Vagina (tissue), 2 donors: ENCODE measurements around the gene OR10V1. TPM values are rescaled to one million over a fixed set of nuclear protein-coding genes. Genes with fewer than 3 reads are reported as not detected.

Experiments
- DNase-seq, 2 donors: peaks; one replicate each; pipeline ENCODE4 v3.0.0-alpha.2; 2017; ENCODE audit errors: extremely low spot score in 2 of 2
- H3K27ac ChIP-seq: fragments of 200-600 bp; sonication (generic); one replicate; pipeline ENCODE4 v1.5.1; 2019
- H3K27me3 ChIP-seq: fragments of 200-600 bp; sonication (generic); one replicate; pipeline ENCODE4 v1.5.1; 2019
- H3K36me3 ChIP-seq, 2 donors: fragments of 200-600 bp; sonication (generic); one replicate each; pipeline ENCODE4 v1.5.1; 2017 to 2019
- H3K4me1 ChIP-seq: fragments of 200-600 bp; sonication (generic); one replicate; pipeline ENCODE4 v1.5.1; 2019
- H3K4me3 ChIP-seq, 2 donors: fragments of 200-600 bp; sonication (generic); 1 replicate in 1 of 2; 2 replicates in 1 of 2; pipeline ENCODE4 v1.5.1; 2016 to 2019
- H3K9me3 ChIP-seq: fragments of 200-600 bp; sonication (generic); one replicate; pipeline ENCODE4 v1.5.1; 2019
- CTCF ChIP-seq, 3 experiments: fragments of 450-650 bp in 2 of 3; fragments of 200-600 bp in 1 of 3; sonication (generic) in 1 of 3; IDR thresholded peaks; one replicate each; pipeline ENCODE4 v1.5.1; 2017 to 2019; ENCODE audit warnings: antibody characterized with exemption in 3 of 3, mild to moderate bottlenecking in 2 of 3, moderate library complexity in 2 of 3
- POLR2A ChIP-seq, 2 donors: fragments of 450-650 bp; IDR thresholded peaks; one replicate each; pipeline ENCODE4 v1.6.1; 2017; ENCODE audit warnings: antibody characterized with exemption in 2 of 2, mild to moderate bottlenecking in 2 of 2, moderate library complexity in 2 of 2
- POLR2AphosphoS5 ChIP-seq, 2 donors: sonication (generic); formaldehyde crosslinking; IDR thresholded peaks; one replicate each; pipeline ENCODE4 v1.9.0; 2017; ENCODE audit warnings: antibody characterized with exemption in 2 of 2, mild to moderate bottlenecking in 2 of 2, low read depth in 1 of 2; ENCODE audit not compliant: insufficient read depth in 1 of 2
- intact Hi-C: fragments of 100-400 bp; cut with DNase I; formaldehyde crosslinking; loops from one replicate; pipeline ENCODE4 v1.15.1; 2023
- total RNA-seq: library from RNA; depleted of rRNA; stranded (reverse); fragments of >200 nt; gene quantifications from one replicate; pipeline ENCODE4 v1.2.3, GENCODE V29; 2016

OR10V1 gene
- total RNA-seq, 1 donor from 2014 or later: not detected

- no peaks in the 10 kb centered on the region for H3K27me3 ChIP-seq
- TF ChIP-seq POLR2A (IDR thresholded peaks at IDR 0.05) (no peak), POLR2AphosphoS5 (IDR thresholded peaks at IDR 0.05; ENCODE audit: insufficient read depth in 1 of 2, low read depth in 1 of 2) (no peak), CTCF (IDR thresholded peaks at IDR 0.05) (no peak)
These were observed 34.3 kb downstream of the OR10V1 start for GRCh38 chr11:59679347-59679746.

GRCh38 chr11:59678813-59679165 is 34.9 kb downstream of the OR10V1 start:
- Histone ChIP-seq H3K27me3 (no peaks in the 10 kb centered on the region), H3K4me1 (no peaks in the 10 kb centered on the region), H3K27ac (no peak overlapping the region), H3K9me3 (no peaks in the 10 kb centered on the region), H3K4me3 (no peak overlapping the region), H3K36me3 (no peaks in the 10 kb centered on the region)
- intact Hi-C loops: loop anchor here (10.0 kb wide), 1 partner anchor 126 kb away; no protein-coding TSS in a partner anchor
- DNase-seq: no peak
- TF ChIP-seq POLR2AphosphoS5 (IDR thresholded peaks at IDR 0.05; ENCODE audit: insufficient read depth in 1 of 2, low read depth in 1 of 2) (no peak), POLR2A (IDR thresholded peaks at IDR 0.05) (no peak), CTCF (IDR thresholded peaks at IDR 0.05) (no peak)

More at GRCh38 chr11:59679347-59679746, 34.3 kb downstream of the OR10V1 start:
- DNase-seq: no peak
- H3K27ac ChIP-seq: no peak overlapping the region
- no peaks in the 10 kb centered on the region for H3K9me3 ChIP-seq
- H3K4me3 ChIP-seq: no peak overlapping the region
- intact Hi-C loops: loop anchor here (10.0 kb wide), 1 partner anchor 125 kb away; no protein-coding TSS in a partner anchor
- no peaks in the 10 kb centered on the region for H3K4me1 ChIP-seq
- no peaks in the 10 kb centered on the region for H3K36me3 ChIP-seq

- intact Hi-C loops: loop anchor here (10.0 kb wide), 1 partner anchor 127 kb away; no protein-coding TSS in a partner anchor
- Histone ChIP-seq H3K36me3 (no peaks in the 10 kb centered on the region), H3K27me3 (no peaks in the 10 kb centered on the region), H3K27ac (no peak overlapping the region), H3K4me3 (no peak overlapping the region), H3K4me1 (no peaks in the 10 kb centered on the region), H3K9me3 (no peaks in the 10 kb centered on the region)
- no peak for DNase-seq
- TF ChIP-seq CTCF (IDR thresholded peaks at IDR 0.05): no peak
- no peak for TF ChIP-seq POLR2AphosphoS5 (IDR thresholded peaks at IDR 0.05; ENCODE audit: insufficient read depth in 1 of 2, low read depth in 1 of 2)
- no peak for TF ChIP-seq POLR2A (IDR thresholded peaks at IDR 0.05)
These were observed 35.4 kb downstream of the OR10V1 start for GRCh38 chr11:59678118-59678812.

DNA sequence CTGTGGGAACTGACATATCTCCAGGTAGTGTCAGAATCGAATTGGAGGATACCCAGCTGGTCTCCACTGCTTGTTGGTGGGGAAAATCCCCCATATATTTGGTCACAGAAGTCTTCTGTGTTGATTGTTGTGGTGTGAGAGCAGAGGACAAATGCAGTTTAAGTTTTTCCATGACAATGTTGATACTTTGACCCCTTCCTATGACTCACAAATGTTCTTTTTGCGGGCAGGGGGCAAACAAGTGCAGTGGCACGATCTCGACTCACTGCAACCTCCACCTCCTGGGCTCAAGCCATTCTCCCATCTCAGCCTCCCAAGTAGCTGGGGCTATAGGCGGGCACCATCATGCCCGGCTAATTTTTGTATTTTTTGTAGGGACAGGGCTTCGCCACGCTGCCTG is 37.4 kb downstream of the OR10V1 start:
- TF ChIP-seq CTCF (IDR thresholded peaks at IDR 0.05) (no peak), POLR2AphosphoS5 (IDR thresholded peaks at IDR 0.05; ENCODE audit: insufficient read depth in 1 of 2, low read depth in 1 of 2) (no peak), POLR2A (IDR thresholded peaks at IDR 0.05) (no peak)
- intact Hi-C loops: loop anchor here (10.0 kb wide), 1 partner anchor 129 kb away; no protein-coding TSS in a partner anchor

GRCh38 chr11:59674291-59674690 is 39.4 kb downstream of the OR10V1 start:
- Histone ChIP-seq H3K27ac (no peak overlapping the region), H3K36me3 (no peaks in the 10 kb centered on the region), H3K27me3 (no peaks in the 10 kb centered on the region), H3K4me1 (peaks cover 9% of the 10 kb centered on the region), H3K9me3 (no peaks in the 10 kb centered on the region), H3K4me3 (no peak overlapping the region)
- no peak for TF ChIP-seq CTCF (IDR thresholded peaks at IDR 0.05)
- TF ChIP-seq POLR2AphosphoS5 (IDR thresholded peaks at IDR 0.05; ENCODE audit: insufficient read depth in 1 of 2, low read depth in 1 of 2): no peak
- TF ChIP-seq POLR2A (IDR thresholded peaks at IDR 0.05): no peak
- intact Hi-C loops: loop anchor here (10.0 kb wide), 1 partner anchor 131 kb away; no protein-coding TSS in a partner anchor
- DNase-seq: no peak

More for the DNA sequence above, 37.4 kb downstream of the OR10V1 start:
- Histone ChIP-seq H3K9me3 (no peaks in the 10 kb centered on the region), H3K4me3 (no peak overlapping the region), H3K27ac (no peak overlapping the region), H3K36me3 (no peaks in the 10 kb centered on the region), H3K4me1 (no peaks in the 10 kb centered on the region), H3K27me3 (no peaks in the 10 kb centered on the region)
- DNase-seq: no peak
